HEK293 (cell line): ENCODE data around the gene NOS2.
"Not testable (repeated sequence)": the region's sequence is repeated elsewhere in the genome, so short reads cannot be mapped to it uniquely, and the experiment has no call there.

Source experiments
- CTCF ChIA-PET: fragments of 350-600 bp; formaldehyde crosslinking; extraction: SDS; loops from one replicate; lab custom pipeline; 2021; ENCODE audit warnings: antibody characterized with exemption; lab: Yijun Ruan, JAX
- POLR2A ChIA-PET: fragments of 300-600 bp; formaldehyde crosslinking; extraction: SDS; loops from one replicate; lab custom pipeline; 2020; ENCODE audit warnings: antibody characterized with exemption, inconsistent platforms; lab: Yijun Ruan, JAX
- H3K27ac ChIP-seq: fragments of 200-500 bp; sonication (Bioruptor generic); 2 replicates; pipeline ENCODE4 v1.5.1; 2014; ENCODE audit warnings: low read depth, low read length, control low read depth, inconsistent platforms; ENCODE audit errors: extremely low read depth
- H3K36me3 ChIP-seq, 2 experiments: fragments of 200-500 bp in 1 of 2; sonication (Bioruptor generic) in 1 of 2; 1 replicate in 1 of 2; 2 replicates in 1 of 2; pipeline ENCODE4 v1.5.1; 2014 to 2017; ENCODE audit warnings: inconsistent platforms in 2 of 2, low read length in 2 of 2; ENCODE audit not compliant: control insufficient read depth in 2 of 2, insufficient read depth in 1 of 2
- H3K4me1 ChIP-seq: fragments of 200-500 bp; sonication (Bioruptor generic); 2 replicates; pipeline ENCODE4 v1.5.1; 2014; ENCODE audit warnings: mild to moderate bottlenecking, low read length, inconsistent platforms; ENCODE audit not compliant: control insufficient read depth, insufficient read depth
- H3K4me3 ChIP-seq: 2 replicates; pipeline ENCODE4 v1.5.1; 2011; ENCODE audit warnings: low read depth, mild to moderate bottlenecking, control low read depth, low read length, moderate library complexity
- H3K9me3 ChIP-seq: fragments of 200-500 bp; sonication (Bioruptor generic); 2 replicates; pipeline ENCODE4 v1.5.1; 2014; ENCODE audit warnings: low read depth, low read length, inconsistent platforms; ENCODE audit not compliant: control insufficient read depth, insufficient read depth
- BCL11A ChIP-seq: fragments of 450-650 bp; formaldehyde crosslinking; IDR thresholded peaks from 2 replicates; pipeline ENCODE4 v1.5.1; 2016; ENCODE audit warnings: low read depth, missing biosample characterization, missing genetic modification characterization
- ZBTB8A ChIP-seq: fragments of 450-650 bp; formaldehyde crosslinking; IDR thresholded peaks from 2 replicates; pipeline ENCODE4 v1.5.1; 2016; ENCODE audit warnings: missing biosample characterization, missing genetic modification characterization
- ZNF121 ChIP-seq: fragments of 450-650 bp; formaldehyde crosslinking; IDR thresholded peaks from 2 replicates; pipeline ENCODE4 v1.5.1; 2016; ENCODE audit warnings: missing biosample characterization, missing genetic modification characterization
- ZNF138 ChIP-seq: fragments of 450-650 bp; formaldehyde crosslinking; IDR thresholded peaks from 2 replicates; pipeline ENCODE4 v1.5.1; 2016; ENCODE audit warnings: missing biosample characterization, missing genetic modification characterization, borderline replicate concordance
- ZNF140 ChIP-seq: fragments of 450-650 bp; formaldehyde crosslinking; IDR thresholded peaks from 2 replicates; pipeline ENCODE4 v1.5.1; 2016; ENCODE audit warnings: missing biosample characterization, missing genetic modification characterization
- ZNF175 ChIP-seq: fragments of 450-650 bp; formaldehyde crosslinking; IDR thresholded peaks from 2 replicates; pipeline ENCODE4 v1.5.1; 2016; ENCODE audit warnings: missing biosample characterization, missing genetic modification characterization
- ZNF19 ChIP-seq: fragments of 450-650 bp; formaldehyde crosslinking; IDR thresholded peaks from 2 replicates; pipeline ENCODE4; 2016; ENCODE audit warnings: missing biosample characterization, missing genetic modification characterization, low read depth
- ZNF239 ChIP-seq: fragments of 450-650 bp; formaldehyde crosslinking; IDR thresholded peaks from 2 replicates; pipeline ENCODE4 v1.5.1; 2016; ENCODE audit warnings: missing biosample characterization, missing genetic modification characterization
- ZNF24 ChIP-seq: fragments of 450-650 bp; formaldehyde crosslinking; IDR thresholded peaks from 2 replicates; pipeline ENCODE4 v1.5.1; 2016; ENCODE audit warnings: missing biosample characterization, missing genetic modification characterization
- ZNF274 ChIP-seq, 2 experiments: fragments of 200-500 bp in 1 of 2; fragments of 450-650 bp in 1 of 2; sonication (Bioruptor generic) in 1 of 2; formaldehyde crosslinking in 1 of 2; IDR thresholded peaks; 2 replicates each; pipeline versions ENCODE4 v1.5.1 to v1.6.1; 2014 to 2016; ENCODE audit warnings: borderline replicate concordance in 1 of 2, inconsistent platforms in 1 of 2, low read length in 1 of 2, missing biosample characterization in 1 of 2, missing genetic modification characterization in 1 of 2
- ZNF423 ChIP-seq: fragments of 450-650 bp; formaldehyde crosslinking; IDR thresholded peaks from 2 replicates; pipeline ENCODE4 v1.5.1; 2016; ENCODE audit warnings: missing biosample characterization, missing genetic modification characterization
- ZNF426 ChIP-seq: fragments of 450-650 bp; formaldehyde crosslinking; IDR thresholded peaks from 2 replicates; pipeline ENCODE4 v1.5.1; 2017; ENCODE audit warnings: missing biosample characterization, missing genetic modification characterization, mild to moderate bottlenecking, inconsistent platforms, moderate library complexity
- ZNF701 ChIP-seq: fragments of 450-650 bp; formaldehyde crosslinking; IDR thresholded peaks from 2 replicates; pipeline ENCODE4 v1.5.1; 2016; ENCODE audit warnings: missing biosample characterization, missing genetic modification characterization
- ZNF707 ChIP-seq: fragments of 450-650 bp; formaldehyde crosslinking; IDR thresholded peaks from 2 replicates; pipeline ENCODE4 v1.5.1; 2016; ENCODE audit warnings: missing biosample characterization, missing genetic modification characterization
- TF ChIP-seq, protein P1 (sequence below): fragments of 450-650 bp; formaldehyde crosslinking; IDR thresholded peaks from 2 replicates; pipeline ENCODE4 v1.5.1; 2016; ENCODE audit warnings: missing biosample characterization, missing genetic modification characterization
- TF ChIP-seq, protein P2 (sequence below): IDR thresholded peaks from 2 replicates; pipeline ENCODE4 v1.6.1; 2011; ENCODE audit warnings: mild to moderate bottlenecking, low read depth, low read length, borderline replicate concordance
- TF ChIP-seq, protein P3 (sequence below): fragments of 450-650 bp; formaldehyde crosslinking; IDR thresholded peaks from 2 replicates; pipeline ENCODE4 v1.5.1; 2016; ENCODE audit warnings: missing biosample characterization, missing genetic modification characterization, borderline replicate concordance

NOS2 gene

DNA sequence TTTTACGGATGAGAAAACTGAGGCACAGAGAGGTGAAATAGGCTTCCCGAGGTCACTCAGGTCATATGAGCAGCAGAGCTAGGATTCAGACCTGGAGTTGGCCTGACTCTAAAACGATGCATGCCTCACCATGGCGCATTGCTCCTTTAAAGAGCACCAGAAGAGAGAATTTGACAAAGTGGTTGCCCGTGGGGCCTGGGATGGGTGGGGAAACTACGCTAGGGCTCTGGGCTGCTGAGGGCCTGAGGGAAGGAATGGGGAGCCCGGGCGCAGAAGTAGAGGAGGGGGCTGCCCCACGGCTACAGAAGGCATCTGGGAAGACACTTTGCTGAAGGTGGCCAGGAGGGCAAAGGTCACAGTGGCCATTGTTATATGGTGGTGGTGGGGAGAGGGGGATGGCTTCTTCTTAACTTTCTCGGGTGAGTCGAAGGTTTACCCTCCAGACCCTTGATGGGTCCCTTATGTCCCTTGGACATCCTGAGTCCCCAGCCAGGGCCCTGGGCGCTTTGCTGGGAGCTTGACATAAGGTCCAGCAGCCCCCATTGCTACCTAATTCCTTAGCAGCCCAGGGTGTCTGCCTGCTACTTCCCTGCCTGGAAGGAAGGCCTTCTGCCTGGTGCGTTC, 55.0 kb downstream of the NOS2 start:
- POLR2A ChIA-PET, H3K4me1 ChIP-seq: not testable (repeated sequence)

GRCh38 chr17:27743281-27743885, 56.9 kb downstream of the NOS2 start:
- TF ChIP-seq ZBTB8A (tag by site-specific recombination), result no peak
- TF ChIP-seq ZNF274 (IDR thresholded peaks at IDR 0.05; ENCODE audit: low read length), result no peak
- TF ChIP-seq ZNF274 (tag by site-specific recombination; IDR thresholded peaks at IDR 0.05; ENCODE audit: borderline replicate concordance), result no peak
- TF ChIP-seq BCL11A (tag by site-specific recombination), result no peak
- no peak for TF ChIP-seq ZNF707
- no peak for TF ChIP-seq ZNF138 (tag by site-specific recombination)
- no peak for TF ChIP-seq ZNF140 (tag by site-specific recombination)
- TF ChIP-seq ZNF701 (tag by site-specific recombination), result no peak
- TF ChIP-seq ZNF239 (tag by site-specific recombination), result no peak
- TF ChIP-seq, protein P1, sequence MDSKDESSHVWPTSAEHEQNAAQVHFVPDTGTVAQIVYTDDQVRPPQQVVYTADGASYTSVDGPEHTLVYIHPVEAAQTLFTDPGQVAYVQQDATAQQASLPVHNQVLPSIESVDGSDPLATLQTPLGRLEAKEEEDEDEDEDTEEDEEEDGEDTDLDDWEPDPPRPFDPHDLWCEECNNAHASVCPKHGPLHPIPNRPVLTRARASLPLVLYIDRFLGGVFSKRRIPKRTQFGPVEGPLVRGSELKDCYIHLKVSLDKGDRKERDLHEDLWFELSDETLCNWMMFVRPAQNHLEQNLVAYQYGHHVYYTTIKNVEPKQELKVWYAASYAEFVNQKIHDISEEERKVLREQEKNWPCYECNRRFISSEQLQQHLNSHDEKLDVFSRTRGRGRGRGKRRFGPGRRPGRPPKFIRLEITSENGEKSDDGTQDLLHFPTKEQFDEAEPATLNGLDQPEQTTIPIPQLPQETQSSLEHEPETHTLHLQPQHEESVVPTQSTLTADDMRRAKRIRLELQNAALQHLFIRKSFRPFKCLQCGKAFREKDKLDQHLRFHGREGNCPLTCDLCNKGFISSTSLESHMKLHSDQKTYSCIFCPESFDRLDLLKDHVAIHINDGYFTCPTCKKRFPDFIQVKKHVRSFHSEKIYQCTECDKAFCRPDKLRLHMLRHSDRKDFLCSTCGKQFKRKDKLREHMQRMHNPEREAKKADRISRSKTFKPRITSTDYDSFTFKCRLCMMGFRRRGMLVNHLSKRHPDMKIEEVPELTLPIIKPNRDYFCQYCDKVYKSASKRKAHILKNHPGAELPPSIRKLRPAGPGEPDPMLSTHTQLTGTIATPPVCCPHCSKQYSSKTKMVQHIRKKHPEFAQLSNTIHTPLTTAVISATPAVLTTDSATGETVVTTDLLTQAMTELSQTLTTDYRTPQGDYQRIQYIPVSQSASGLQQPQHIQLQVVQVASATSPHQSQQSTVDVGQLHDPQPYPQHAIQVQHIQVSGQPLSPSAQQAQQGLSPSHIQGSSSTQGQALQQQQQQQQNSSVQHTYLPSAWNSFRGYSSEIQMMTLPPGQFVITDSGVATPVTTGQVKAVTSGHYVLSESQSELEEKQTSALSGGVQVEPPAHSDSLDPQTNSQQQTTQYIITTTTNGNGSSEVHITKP (tag by site-specific recombination), result no peak
- Histone ChIP-seq H3K4me1 (no peaks in the 10 kb centered on the region), H3K4me3 (no peak overlapping the region), H3K36me3 (no peaks in the 10 kb centered on the region), H3K9me3 (no peaks in the 10 kb centered on the region), H3K27ac (no peak overlapping the region)
- CTCF ChIA-PET, result interaction anchor here (1.7 to 3.5 kb wide), 3 partner anchors 13 to 88 kb away, joined by 5 to 24 read pairs (median 11); no protein-coding TSS in a partner anchor
- POLR2A ChIA-PET, result no interaction called here

More for the DNA sequence above, 55.0 kb downstream of the NOS2 start:
- H3K36me3 ChIP-seq, H3K9me3 ChIP-seq, H3K4me3 ChIP-seq, H3K27ac ChIP-seq: not testable (repeated sequence)
- CTCF ChIA-PET, result interaction anchor here (1.8 to 3.0 kb wide), 2 partner anchors 11 to 91 kb away, joined by 5 to 11 read pairs; no protein-coding TSS in a partner anchor

GRCh38 chr17:27741971-27742575, 58.3 kb downstream of the NOS2 start:
- Histone ChIP-seq H3K27ac (no peak overlapping the region), H3K9me3 (no peaks in the 10 kb centered on the region), H3K4me1 (no peaks in the 10 kb centered on the region), H3K36me3 (no peaks in the 10 kb centered on the region), H3K4me3 (no peak overlapping the region)
- POLR2A ChIA-PET, result no interaction called here
- CTCF ChIA-PET, result interaction anchor here (1.1 to 3.5 kb wide), 4 partner anchors 9 to 87 kb away, joined by 3 to 24 read pairs (median 8); no protein-coding TSS in a partner anchor
- TF ChIP-seq ZNF24 (tag by site-specific recombination), result no peak
- no peak for TF ChIP-seq ZNF19 (tag by site-specific recombination)
- TF ChIP-seq, protein P2, sequence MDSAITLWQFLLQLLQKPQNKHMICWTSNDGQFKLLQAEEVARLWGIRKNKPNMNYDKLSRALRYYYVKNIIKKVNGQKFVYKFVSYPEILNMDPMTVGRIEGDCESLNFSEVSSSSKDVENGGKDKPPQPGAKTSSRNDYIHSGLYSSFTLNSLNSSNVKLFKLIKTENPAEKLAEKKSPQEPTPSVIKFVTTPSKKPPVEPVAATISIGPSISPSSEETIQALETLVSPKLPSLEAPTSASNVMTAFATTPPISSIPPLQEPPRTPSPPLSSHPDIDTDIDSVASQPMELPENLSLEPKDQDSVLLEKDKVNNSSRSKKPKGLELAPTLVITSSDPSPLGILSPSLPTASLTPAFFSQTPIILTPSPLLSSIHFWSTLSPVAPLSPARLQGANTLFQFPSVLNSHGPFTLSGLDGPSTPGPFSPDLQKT, result no peak
- no peak for TF ChIP-seq ZNF426
- TF ChIP-seq, protein P3, sequence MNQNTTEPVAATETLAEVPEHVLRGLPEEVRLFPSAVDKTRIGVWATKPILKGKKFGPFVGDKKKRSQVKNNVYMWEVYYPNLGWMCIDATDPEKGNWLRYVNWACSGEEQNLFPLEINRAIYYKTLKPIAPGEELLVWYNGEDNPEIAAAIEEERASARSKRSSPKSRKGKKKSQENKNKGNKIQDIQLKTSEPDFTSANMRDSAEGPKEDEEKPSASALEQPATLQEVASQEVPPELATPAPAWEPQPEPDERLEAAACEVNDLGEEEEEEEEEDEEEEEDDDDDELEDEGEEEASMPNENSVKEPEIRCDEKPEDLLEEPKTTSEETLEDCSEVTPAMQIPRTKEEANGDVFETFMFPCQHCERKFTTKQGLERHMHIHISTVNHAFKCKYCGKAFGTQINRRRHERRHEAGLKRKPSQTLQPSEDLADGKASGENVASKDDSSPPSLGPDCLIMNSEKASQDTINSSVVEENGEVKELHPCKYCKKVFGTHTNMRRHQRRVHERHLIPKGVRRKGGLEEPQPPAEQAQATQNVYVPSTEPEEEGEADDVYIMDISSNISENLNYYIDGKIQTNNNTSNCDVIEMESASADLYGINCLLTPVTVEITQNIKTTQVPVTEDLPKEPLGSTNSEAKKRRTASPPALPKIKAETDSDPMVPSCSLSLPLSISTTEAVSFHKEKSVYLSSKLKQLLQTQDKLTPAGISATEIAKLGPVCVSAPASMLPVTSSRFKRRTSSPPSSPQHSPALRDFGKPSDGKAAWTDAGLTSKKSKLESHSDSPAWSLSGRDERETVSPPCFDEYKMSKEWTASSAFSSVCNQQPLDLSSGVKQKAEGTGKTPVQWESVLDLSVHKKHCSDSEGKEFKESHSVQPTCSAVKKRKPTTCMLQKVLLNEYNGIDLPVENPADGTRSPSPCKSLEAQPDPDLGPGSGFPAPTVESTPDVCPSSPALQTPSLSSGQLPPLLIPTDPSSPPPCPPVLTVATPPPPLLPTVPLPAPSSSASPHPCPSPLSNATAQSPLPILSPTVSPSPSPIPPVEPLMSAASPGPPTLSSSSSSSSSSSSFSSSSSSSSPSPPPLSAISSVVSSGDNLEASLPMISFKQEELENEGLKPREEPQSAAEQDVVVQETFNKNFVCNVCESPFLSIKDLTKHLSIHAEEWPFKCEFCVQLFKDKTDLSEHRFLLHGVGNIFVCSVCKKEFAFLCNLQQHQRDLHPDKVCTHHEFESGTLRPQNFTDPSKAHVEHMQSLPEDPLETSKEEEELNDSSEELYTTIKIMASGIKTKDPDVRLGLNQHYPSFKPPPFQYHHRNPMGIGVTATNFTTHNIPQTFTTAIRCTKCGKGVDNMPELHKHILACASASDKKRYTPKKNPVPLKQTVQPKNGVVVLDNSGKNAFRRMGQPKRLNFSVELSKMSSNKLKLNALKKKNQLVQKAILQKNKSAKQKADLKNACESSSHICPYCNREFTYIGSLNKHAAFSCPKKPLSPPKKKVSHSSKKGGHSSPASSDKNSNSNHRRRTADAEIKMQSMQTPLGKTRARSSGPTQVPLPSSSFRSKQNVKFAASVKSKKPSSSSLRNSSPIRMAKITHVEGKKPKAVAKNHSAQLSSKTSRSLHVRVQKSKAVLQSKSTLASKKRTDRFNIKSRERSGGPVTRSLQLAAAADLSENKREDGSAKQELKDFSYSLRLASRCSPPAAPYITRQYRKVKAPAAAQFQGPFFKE (tag by site-specific recombination), result no peak
- no peak for TF ChIP-seq ZNF121
- no peak for TF ChIP-seq ZNF175 (tag by site-specific recombination)
- TF ChIP-seq ZNF423 (tag by site-specific recombination), result no peak
